Liver (tissue), 9 donors: ENCODE data around the gene YBEY. TPM values are rescaled to one million over a fixed set of nuclear protein-coding genes. Genes with fewer than 3 reads are reported as not detected.
A peak's percentile ranks its signal among the peaks of the same experiment; 100 is the strongest.

Experiments
- DNase-seq: peaks from one replicate; pipeline ENCODE4 v3.0.0-alpha.2; 2017; ENCODE audit warnings: low spot score
- H3K27ac ChIP-seq, 2 donors: one replicate each; pipeline ENCODE4 v1.7.0; 2013; ENCODE audit warnings: inconsistent platforms in 2 of 2, low read length in 2 of 2, control low read depth in 1 of 2, low read depth in 1 of 2, mild to moderate bottlenecking in 1 of 2
- H3K27me3 ChIP-seq, 4 donors: one replicate each; pipeline versions ENCODE4 v1.6.1 to v1.7.0; 2013; ENCODE audit warnings: low read length in 3 of 4, inconsistent platforms in 1 of 4, mild to moderate bottlenecking in 1 of 4, moderate library complexity in 1 of 4; ENCODE audit not compliant: control insufficient read depth in 4 of 4, insufficient read depth in 4 of 4
- H3K36me3 ChIP-seq, 4 donors: one replicate each; pipeline versions ENCODE4 v1.6.1 to v1.7.0; 2013; ENCODE audit warnings: low read length in 3 of 4, mild to moderate bottlenecking in 3 of 4, low read depth in 1 of 4, moderate library complexity in 1 of 4; ENCODE audit not compliant: control insufficient read depth in 4 of 4, insufficient read depth in 3 of 4
- H3K4me1 ChIP-seq, 4 donors: one replicate each; pipeline versions ENCODE4 v1.6.1 to v1.7.0; 2013; ENCODE audit warnings: low read length in 3 of 4, mild to moderate bottlenecking in 3 of 4, moderate library complexity in 1 of 4; ENCODE audit not compliant: control insufficient read depth in 4 of 4, insufficient read depth in 4 of 4
- H3K4me3 ChIP-seq, 3 donors: one replicate each; pipeline versions ENCODE4 v1.6.1 to v1.7.0; 2013; ENCODE audit warnings: low read length in 3 of 3, control low read depth in 1 of 3, low read depth in 1 of 3, mild to moderate bottlenecking in 1 of 3
- H3K9ac ChIP-seq, 2 donors: one replicate each; pipeline ENCODE4 v1.7.0; 2013; ENCODE audit warnings: low read length in 2 of 2, mild to moderate bottlenecking in 2 of 2, moderate library complexity in 2 of 2, control low read depth in 1 of 2, low read depth in 1 of 2
- H3K9me3 ChIP-seq, 4 donors: one replicate each; pipeline versions ENCODE4 v1.6.1 to v1.7.0; 2013; ENCODE audit warnings: low read length in 3 of 4; ENCODE audit not compliant: control insufficient read depth in 4 of 4
- ATF3 ChIP-seq: IDR thresholded peaks from 2 replicates; pipeline ENCODE4 v1.6.1; 2016; ENCODE audit warnings: antibody characterized with exemption
- CTCF ChIP-seq: fragments of 150-350 bp; IDR thresholded peaks from 2 replicates; pipeline ENCODE4 v1.5.1; 2017; ENCODE audit warnings: improper control_type of control experiment, low read depth, low read length; ENCODE audit not compliant: missing input control
- EGR1 ChIP-seq, 2 donors: IDR thresholded peaks; 2 replicates each; pipeline ENCODE4 v1.6.1; 2016 to 2018; ENCODE audit warnings: antibody characterized with exemption in 2 of 2, low read depth in 2 of 2
- FOXA1 ChIP-seq: IDR thresholded peaks from 2 replicates; pipeline ENCODE4 v1.6.1; 2016; ENCODE audit warnings: antibody characterized with exemption
- FOXA2 ChIP-seq: IDR thresholded peaks from 2 replicates; pipeline ENCODE4 v1.6.1; 2016; ENCODE audit warnings: antibody characterized with exemption
- GABPA ChIP-seq, 2 donors: IDR thresholded peaks in 1 of 2; conservative IDR thresholded peaks in 1 of 2; 2 replicates each; pipeline ENCODE4 v1.6.1; 2016; ENCODE audit warnings: antibody characterized with exemption in 2 of 2, mild to moderate bottlenecking in 1 of 2, moderate library complexity in 1 of 2
- HNF4G ChIP-seq: IDR thresholded peaks from 2 replicates; pipeline ENCODE4 v1.6.1; 2016; ENCODE audit warnings: antibody characterized with exemption
- MAX ChIP-seq: IDR thresholded peaks from 2 replicates; pipeline ENCODE4 v1.6.1; 2016; ENCODE audit warnings: antibody characterized with exemption
- NR2F2 ChIP-seq: IDR thresholded peaks from 2 replicates; pipeline ENCODE4 v1.6.1; 2016; ENCODE audit warnings: antibody characterized with exemption
- RAD21 ChIP-seq, 2 donors: IDR thresholded peaks; 2 replicates each; pipeline ENCODE4 v1.6.1; 2016; ENCODE audit warnings: antibody characterized with exemption in 2 of 2, mild to moderate bottlenecking in 2 of 2
- REST ChIP-seq: IDR thresholded peaks from 2 replicates; pipeline ENCODE4 v1.6.1; 2016; ENCODE audit warnings: antibody characterized with exemption, mild to moderate bottlenecking
- RXRA ChIP-seq, 2 donors: IDR thresholded peaks; 2 replicates each; pipeline ENCODE4 v1.6.1; 2017 to 2018; ENCODE audit warnings: antibody characterized with exemption in 2 of 2, mild to moderate bottlenecking in 1 of 2
- SP1 ChIP-seq: IDR thresholded peaks from 2 replicates; pipeline ENCODE4 v1.6.1; 2018; ENCODE audit warnings: antibody characterized with exemption, mild to moderate bottlenecking
- YY1 ChIP-seq: IDR thresholded peaks from 2 replicates; pipeline ENCODE4 v1.6.1; 2016; ENCODE audit warnings: antibody characterized with exemption, mild to moderate bottlenecking
- ZBTB33 ChIP-seq: IDR thresholded peaks from 2 replicates; pipeline ENCODE4 v1.6.1; 2016; ENCODE audit warnings: antibody characterized with exemption
- WGBS: extraction: QIAGEN DNeasy Blood & Tissue Kit; methylation state at CpG from one replicate; pipeline ENCODE4 v1.1.7; 2013; 5-methylcytosine and 5-hydroxymethylcytosine counted together
- polyA plus RNA-seq, 2 donors: library from polyadenylated mRNA; stranded (reverse) in 1 of 2; unstranded in 1 of 2; fragments of 200-250 nt in 1 of 2; fragments of >200 nt in 1 of 2; fragmentation: Nextera tagmentation in 1 of 2; extraction: Ambion mirVana in 1 of 2; gene quantifications; one replicate each; pipeline versions ENCODE4 v1.2.1 to v1.2.3, GENCODE V29; 2013 to 2015
- total RNA-seq, 2 donors: library from RNA; depleted of rRNA; stranded (reverse); fragments of >200 nt; gene quantifications; one replicate each; pipeline ENCODE4 v1.2.3, GENCODE V29; 2014
- donor health status: healthy.
- donor health status: healthy.
- donor health status: healthy.
- donor health status: healthy.
- donor health status: healthy.

YBEY gene
- total and polyA plus RNA-seq, 4 donors = 6.3 to 11.8 (median 10.0) TPM

- 86% methylated on average over 26 of the region's 26 CpGs for WGBS
- no peak for DNase-seq
- peaks cover 20 to 76% (median 51%) of the 10 kb centered on the region in 4 donors for H3K36me3 ChIP-seq
These were observed 20.2 kb upstream of the YBEY start for GRCh38 chr21:46265736-46266525.

GRCh38 chr21:46266946-46267345, 19.2 kb upstream of the YBEY start:
- Histone ChIP-seq H3K9ac (no peak overlapping the region), H3K36me3 (peaks cover 19 to 80% (median 49%) of the 10 kb centered on the region in 4 donors), H3K4me1 (no peaks in the 10 kb centered on the region), H3K27me3 (no peaks in the 10 kb centered on the region), H3K9me3 (no peaks in the 10 kb centered on the region), H3K4me3 (no peak overlapping the region), H3K27ac (no peak overlapping the region)
- TF ChIP-seq ZBTB33 = no peak
- no peak for TF ChIP-seq FOXA2
- no peak for TF ChIP-seq REST
- no peak for TF ChIP-seq CTCF
- no peak for TF ChIP-seq RAD21 (IDR thresholded peaks at IDR 0.05)
- no peak for TF ChIP-seq HNF4G
- TF ChIP-seq RXRA (IDR thresholded peaks at IDR 0.05) = no peak
- TF ChIP-seq ATF3 = no peak
- TF ChIP-seq EGR1 (IDR thresholded peaks at IDR 0.05; ENCODE audit: low read depth in 2 of 2) = no peak
- no peak for TF ChIP-seq FOXA1
- no peak for TF ChIP-seq YY1
- no peak for TF ChIP-seq GABPA (IDR thresholded peaks at IDR 0.05 in 1 of 2, conservative IDR thresholded peaks at IDR 0.05 in 1 of 2)
- TF ChIP-seq SP1 = no peak
- TF ChIP-seq NR2F2 = no peak
- no peak for TF ChIP-seq MAX
- no peak for DNase-seq
- 92% methylated on average over 19 of the region's 19 CpGs for WGBS

More at GRCh38 chr21:46265736-46266525, 20.2 kb upstream of the YBEY start:
- Histone ChIP-seq H3K9me3 (no peaks in the 10 kb centered on the region), H3K4me3 (no peak overlapping the region), H3K9ac (no peak overlapping the region), H3K27ac (no peak overlapping the region), H3K4me1 (no peaks in the 10 kb centered on the region), H3K27me3 (no peaks in the 10 kb centered on the region)
- TF ChIP-seq RXRA (IDR thresholded peaks at IDR 0.05) = peak; percentile 60 to 63
- no peak for TF ChIP-seq SP1
